ENCODE measurements around the gene CCER1.

- TF ChIP-seq CTCF (conservative IDR thresholded peaks at IDR 0.05; ENCODE audit: low read length) (no peak), EZH2phosphoT487 (IDR thresholded peaks at IDR 0.05; ENCODE audit: borderline replicate concordance) (no peak)
Observed at GRCh38 chr12:90908465-90908864, 46.5 kb downstream of the CCER1 start.

Data from Loucy (cell line).